ENCODE data around the gene DOCK8.

DNA sequence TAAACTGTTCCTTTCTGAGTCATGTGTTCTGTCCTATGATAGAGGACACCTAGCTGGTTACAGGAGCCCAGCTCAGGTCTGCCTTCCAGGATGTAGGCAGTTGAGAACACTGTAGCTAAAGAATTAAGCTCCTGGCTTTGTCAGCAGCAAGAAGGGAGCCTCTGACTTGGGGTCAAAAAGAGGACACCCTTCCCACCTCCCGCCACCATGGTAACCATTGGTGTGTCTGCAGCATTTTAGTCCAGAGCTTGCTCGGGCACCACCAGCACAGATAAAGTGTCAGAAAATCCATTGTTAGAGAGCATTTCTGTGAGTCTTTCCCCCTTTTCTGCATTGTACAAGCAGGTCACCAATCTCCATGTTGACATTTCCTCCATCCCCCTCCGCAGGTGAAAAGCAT is 181.7 kb downstream of the DOCK8 start:
- TF ChIP-seq CTCF (IDR thresholded peaks at IDR 0.05) (no peak), POLR2A (IDR thresholded peaks at IDR 0.05) (no peak)
